Right lung (tissue), 5 donors: ENCODE results near the gene TPM4. TPM values are rescaled to one million over a fixed set of nuclear protein-coding genes. Genes with fewer than 3 reads are reported as not detected.

Experiments used
- polyA plus RNA-seq, 5 donors: library from polyadenylated mRNA; unstranded; fragments of 120-200 nt; gene quantifications; one replicate each; pipeline versions ENCODE4 v1.2.1 to v1.2.3, GENCODE V29; 2013; ENCODE audit warnings: inconsistent platforms in 1 of 5, low replicate concordance in 1 of 5; ENCODE audit not compliant: insufficient read length in 5 of 5, insufficient read depth in 1 of 5

Gene TPM4
- polyA plus RNA-seq, 5 donors, result 547 to 685 (median 592) TPM

Other genes with a start within 250 kb of the TPM4 start
- gene CYP4F2, start 178.4 kb upstream of the TPM4 start, polyA plus RNA-seq, result not detected
- not detected for gene CYP4F11, start 142.0 kb upstream of the TPM4 start, polyA plus RNA-seq
- gene OR10H4, start 127.5 kb upstream of the TPM4 start, polyA plus RNA-seq, result not detected
- gene RAB8A, start 35.4 kb downstream of the TPM4 start, polyA plus RNA-seq, result 100 to 1,000 TPM in 1 of 5 donors, 10 to 100 TPM in 4; 63.1 to 101 (median 72.9) TPM
- gene HSH2D, start 67.2 kb downstream of the TPM4 start, polyA plus RNA-seq, result 1 to 10 TPM; 1.2 to 2.4 (median 2.2) TPM
- gene CIB3, start 97.0 kb downstream of the TPM4 start, polyA plus RNA-seq, result not detected
- 100 to 1,000 TPM in 4 of 5 donors, 10 to 100 TPM in 1; 97.1 to 118 (median 108) TPM for gene FAM32A, start 108.9 kb downstream of the TPM4 start, polyA plus RNA-seq
- 10 to 100 TPM; 42.7 to 62.5 (median 45.7) TPM for gene AP1M1, start 121.4 kb downstream of the TPM4 start, polyA plus RNA-seq
- 10 to 100 TPM; 15.3 to 47.8 (median 31.4) TPM for gene KLF2, start 248.3 kb downstream of the TPM4 start, polyA plus RNA-seq